Activated naive CD8-positive, alpha-beta T cell treated with anti-CD3 and anti-CD28 coated beads, Interleukin-2, amount 50 U/mL, for 16 hours (primary cell): ENCODE results near the gene FCRLA.
"Not testable (repeated sequence)": the region's sequence is repeated elsewhere in the genome, so short reads cannot be mapped to it uniquely, and the experiment has no call there.

ENCODE experiments used
- DNase-seq: peaks from one replicate; pipeline ENCODE4 v3.0.0-alpha.2; 2020; ENCODE audit warnings: low read depth, low spot score

FCRLA gene

DNA sequence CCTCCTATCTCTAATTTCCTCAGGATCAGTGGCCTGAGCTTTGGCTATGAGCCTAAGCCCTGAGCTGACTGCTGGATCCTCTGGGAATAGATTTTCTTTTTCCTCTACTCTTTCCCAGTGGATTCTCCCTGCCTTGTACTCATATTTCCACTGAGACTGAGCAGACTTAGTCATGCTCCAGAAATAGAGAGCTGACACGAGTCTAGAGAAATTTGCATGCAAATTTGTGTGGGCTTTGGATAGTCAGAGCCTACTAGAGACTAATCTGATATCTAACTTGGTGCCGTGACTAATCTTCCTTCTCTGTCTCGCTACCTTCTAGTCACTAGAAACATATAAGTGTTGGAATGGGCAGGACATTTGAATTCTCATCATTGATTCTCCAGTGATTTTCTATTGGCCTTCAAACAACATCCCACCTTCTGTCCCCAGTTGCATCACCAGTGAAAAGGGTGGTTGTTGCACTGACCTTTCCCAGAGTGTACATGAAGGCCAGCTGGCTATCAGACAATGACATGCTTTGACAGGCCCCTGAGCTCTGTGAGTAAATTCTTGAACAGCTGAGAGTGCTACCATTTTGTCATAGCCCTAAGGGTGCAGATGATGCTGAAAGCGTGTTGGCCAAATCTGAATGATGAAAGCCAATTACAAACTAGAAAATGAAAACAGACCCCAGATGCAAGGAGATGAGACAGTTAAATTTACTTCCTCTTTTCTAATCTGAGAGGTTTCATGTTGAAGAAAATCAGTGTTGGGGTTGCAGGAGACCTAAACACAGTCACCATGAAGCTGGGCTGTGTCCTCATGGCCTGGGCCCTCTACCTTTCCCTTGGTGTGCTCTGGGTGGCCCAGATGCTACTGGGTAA is at the start of gene FCRLA:
Gene FCRLA, plus strand, starts transcription at position 748 of the 866 bp plus-strand sequence. Its CDS starts 36 bp downstream, at position 784.
- no peak for DNase-seq

DNA sequence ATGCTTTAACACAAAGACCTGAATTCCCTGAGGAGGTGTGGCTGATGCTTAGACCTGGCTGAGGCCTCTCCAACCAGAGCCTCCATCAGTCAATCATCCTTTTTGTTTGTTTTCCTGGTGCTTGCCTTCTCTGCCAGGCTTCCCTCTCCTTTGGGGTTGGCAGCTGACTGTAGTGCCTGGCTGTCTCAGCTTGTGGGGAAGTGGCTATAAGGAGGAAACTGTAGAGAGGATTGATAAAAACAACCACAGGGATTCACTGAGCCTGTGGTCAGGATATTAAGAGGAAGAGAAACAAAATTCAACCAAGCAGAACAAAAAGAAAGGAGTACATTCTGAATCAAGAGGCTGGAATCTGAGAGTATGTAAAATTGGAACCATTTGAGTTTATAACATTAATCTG is 48.5 kb upstream of the FCRLA start:
- DNase-seq = not testable (repeated sequence)

DNA sequence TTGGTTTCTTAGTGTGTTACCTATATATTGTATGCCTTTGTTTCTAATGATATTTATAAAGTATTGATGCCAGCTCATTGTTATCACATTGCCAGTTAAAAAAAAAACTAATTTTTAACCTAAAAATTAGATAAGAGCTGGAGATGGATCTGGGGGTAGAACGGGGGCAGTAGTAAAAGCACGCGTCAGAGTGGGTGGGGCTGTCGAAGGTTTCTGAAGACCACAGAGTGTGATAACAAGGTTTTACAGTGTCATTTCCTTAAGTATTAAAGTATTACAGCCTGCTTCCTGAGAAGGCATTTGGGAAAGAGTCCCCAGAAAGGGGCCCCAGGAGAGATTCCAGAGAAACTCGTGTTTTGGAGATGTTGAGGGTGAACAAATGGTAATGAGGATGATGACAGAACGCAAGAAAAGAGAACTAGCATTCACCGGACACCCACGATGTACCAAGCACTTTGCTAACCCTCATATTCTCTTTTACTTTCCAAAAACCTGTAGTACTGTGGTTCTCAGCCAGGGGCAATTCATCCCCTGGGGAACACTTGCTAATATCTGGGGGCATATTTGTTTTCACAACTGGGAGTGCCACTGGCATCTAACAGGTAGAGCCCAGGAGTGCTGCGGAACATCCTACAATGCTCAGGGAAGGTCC is 45.2 kb upstream of the FCRLA start:
- not testable (repeated sequence) for DNase-seq

DNA sequence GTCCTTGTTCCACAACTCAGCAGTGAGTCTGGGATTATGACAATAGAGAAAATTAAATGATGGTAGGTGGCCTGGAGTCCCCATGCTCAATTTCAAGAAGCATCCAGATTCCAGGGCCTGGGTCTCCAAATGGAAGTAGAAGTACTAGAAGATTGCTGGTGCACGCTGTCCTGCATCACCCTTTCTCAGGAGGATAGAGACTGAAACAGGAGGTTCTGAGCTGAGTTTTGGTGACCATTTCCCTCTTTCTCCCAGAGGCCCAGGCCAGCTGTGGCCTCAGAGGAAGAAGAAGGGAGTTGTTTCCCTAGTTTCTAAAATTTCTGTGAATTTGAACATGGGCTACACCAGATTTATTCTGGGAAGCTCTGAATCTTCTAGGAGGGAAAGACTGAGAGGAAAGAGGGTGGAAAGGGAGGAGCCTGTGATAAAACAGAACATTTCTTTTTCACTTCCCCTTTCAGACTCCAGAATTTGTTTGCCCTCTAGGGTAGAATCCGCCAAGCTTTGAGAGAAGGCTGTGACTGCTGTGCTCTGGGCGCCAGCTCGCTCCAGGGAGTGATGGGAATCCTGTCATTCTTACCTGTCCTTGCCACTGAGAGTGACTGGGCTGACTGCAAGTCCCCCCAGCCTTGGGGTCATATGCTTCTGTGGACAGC is 44.2 kb upstream of the FCRLA start, which contains the start of gene FCGR2B:
Gene FCGR2B, plus strand, starts transcription at position 460 of the 656 bp plus-strand sequence. Its CDS starts 99 bp downstream, at position 559.
- not testable (repeated sequence) for DNase-seq

DNA sequence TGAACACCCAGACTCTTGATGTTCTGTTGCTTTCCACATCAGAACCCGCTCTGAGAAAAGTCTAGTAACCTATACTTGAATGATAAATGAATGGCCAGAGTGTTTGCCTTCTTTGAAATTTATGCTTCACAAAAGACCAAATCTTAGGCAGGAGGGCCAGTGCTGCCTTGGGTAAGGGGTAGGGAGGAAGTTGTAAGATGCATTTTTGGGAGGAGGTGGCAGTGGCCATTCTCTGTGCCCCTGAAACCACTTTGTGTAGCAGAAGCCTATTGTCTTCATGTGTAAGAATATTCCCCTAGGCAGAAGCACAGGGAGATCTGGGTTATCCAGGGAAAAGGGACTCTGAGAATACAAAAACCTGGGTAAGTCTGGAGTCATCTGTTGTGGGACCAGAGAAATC is 43.5 kb upstream of the FCRLA start:
- not testable (repeated sequence) for DNase-seq

DNA sequence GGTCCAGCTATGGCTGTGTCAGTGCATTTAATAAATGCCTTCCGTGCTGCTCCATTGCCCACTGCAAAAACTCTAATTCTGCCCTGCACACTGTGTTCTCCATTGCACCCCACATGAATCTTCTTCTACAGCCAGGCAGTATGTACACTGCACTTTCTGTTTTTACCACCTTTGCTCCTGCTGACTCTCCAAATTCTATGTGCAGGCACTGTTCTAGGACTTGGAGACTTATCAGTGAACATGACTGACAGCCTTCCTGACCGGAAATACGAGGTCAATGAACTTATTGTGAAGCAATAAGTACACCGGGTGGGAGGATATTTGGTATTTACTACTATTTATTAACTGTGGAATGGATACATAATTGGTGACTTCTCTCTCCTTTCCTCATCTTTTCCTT is 42.3 kb upstream of the FCRLA start:
- DNase-seq = not testable (repeated sequence)

DNA sequence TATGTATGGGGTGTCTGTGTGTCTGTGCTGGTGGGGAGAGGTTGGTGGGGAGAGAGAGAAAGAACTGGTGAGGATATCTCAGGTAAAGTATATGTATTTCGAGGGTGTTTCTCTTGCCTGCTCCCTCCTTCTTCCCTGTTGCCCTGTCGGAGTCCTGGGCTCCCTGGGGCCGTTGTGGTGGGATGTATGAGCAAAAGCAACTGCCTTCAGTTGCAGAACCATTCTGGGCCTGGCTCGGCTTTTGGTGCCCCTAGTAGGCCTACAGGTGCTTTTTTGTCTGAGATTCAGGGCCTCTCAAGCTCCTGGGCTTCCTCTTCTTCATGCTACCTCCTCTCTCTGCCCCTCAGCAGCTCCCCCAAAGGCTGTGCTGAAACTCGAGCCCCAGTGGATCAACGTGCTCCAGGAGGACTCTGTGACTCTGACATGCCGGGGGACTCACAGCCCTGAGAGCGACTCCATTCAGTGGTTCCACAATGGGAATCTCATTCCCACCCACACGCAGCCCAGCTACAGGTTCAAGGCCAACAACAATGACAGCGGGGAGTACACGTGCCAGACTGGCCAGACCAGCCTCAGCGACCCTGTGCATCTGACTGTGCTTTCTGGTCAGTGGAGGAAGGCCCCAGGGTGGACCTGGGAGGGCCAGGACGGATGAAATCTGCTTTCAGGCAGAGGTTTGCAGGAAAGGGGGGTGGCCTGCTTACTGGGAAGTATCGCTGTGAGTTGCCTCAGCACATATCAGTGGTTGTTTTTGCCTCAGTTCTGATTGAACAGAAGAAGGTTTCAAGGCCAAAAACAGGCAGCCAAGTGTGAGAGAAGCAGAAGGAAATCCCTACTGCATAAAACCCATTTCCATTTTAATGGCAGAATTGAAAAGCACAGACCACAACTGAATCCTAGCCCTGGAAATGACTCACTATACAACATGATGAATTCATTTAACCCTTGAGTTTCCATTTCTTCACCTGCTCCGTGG is 35.7 kb upstream of the FCRLA start:
- DNase-seq = not testable (repeated sequence)

DNA sequence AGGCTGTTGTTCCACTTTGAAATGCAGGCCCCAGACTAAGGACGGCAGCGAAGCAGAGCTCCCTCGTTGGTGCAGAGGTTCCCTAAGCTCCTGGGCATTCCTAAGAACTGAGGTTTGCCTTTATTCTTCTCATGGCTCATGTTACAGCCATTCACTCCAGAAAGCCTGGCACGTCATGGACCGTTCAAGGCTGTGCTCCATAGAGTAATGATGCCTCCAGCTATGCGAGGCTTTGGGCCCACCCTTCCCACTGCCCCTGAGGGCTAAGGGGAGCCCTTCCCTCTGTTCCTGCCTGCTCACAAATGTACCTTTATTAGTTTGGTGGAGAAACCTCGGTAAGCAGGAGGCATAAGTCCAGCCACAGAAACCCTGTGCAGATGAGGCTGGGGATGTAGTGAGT is 33.6 kb upstream of the FCRLA start:
- not testable (repeated sequence) for DNase-seq

- DNase-seq = not testable (repeated sequence)
Observed at GRCh38 chr1:161674447-161674846, 32.6 kb upstream of the FCRLA start.

- not testable (repeated sequence) for DNase-seq
Observed at GRCh38 chr1:161674908-161675307, 32.1 kb upstream of the FCRLA start.

GRCh38 chr1:161676441-161676840 is 30.6 kb upstream of the FCRLA start:
- DNase-seq = no peak

DNA sequence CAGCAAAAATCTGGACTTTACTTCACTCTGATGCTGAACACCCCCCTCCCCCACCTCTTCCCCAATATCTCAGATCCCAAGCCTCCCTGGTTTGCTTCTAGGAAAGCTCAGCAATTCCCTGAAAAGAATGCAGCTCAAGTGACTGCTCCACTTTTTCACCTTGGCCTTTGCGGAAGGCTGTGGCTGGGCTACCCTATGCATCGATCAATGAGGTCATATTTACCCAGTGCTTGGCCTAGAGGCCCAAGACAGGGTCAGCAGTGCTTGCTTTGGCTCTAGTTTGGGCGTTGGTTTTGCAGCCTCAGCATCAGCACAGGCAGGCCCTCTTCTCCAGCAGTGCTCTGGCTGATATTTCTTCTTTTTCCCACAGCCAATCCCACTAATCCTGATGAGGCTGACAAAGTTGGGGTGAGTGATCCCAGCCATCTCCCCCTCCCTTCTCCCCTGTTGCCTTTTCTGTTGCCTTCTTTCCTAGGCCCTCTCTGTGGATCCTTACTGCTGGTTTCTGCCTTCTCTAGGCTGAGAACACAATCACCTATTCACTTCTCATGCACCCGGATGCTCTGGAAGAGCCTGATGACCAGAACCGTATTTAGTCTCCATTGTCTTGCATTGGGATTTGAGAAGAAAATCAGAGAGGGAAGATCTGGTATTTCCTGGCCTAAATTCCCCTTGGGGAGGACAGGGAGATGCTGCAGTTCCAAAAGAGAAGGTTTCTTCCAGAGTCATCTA is 29.9 kb upstream of the FCRLA start:
- DNase-seq = no peak

DNA sequence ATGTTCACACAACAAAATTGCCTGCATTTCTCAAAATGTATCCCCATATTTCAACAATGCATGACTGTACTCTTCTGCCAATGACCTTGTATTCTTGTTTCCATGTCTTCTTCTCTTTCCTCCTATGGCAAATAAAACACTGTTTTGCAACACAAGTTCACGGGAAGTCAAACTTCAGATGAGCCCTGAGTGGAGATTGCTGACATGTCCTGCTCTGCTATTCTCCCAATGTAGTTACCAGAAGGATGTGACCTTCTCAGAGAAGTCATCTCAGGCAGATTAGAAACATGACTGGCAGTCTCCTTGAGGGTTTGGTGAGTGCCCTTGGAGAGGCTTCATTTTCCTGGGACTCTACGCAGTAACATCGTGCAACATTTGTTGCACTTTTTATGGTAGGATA is 28.5 kb upstream of the FCRLA start:
- no peak for DNase-seq

DNA sequence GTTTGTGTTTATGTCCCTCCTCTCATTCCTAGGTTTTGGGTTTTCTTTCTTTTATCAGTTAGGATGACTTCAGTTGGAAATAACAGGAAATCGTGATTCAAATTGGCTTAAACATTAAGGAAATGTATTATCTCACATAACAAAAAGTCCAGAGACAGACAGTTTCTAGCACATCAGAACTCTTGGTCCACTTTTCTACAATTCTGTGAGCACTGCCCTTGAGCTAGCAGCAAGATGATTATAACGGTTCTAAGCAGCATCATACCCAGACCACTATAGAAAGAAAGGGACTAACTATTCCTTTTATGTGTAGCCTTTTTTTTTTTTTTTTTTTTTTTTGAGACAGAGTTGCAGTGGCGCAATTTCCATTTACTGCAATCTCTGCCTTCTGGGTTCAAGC is 25.1 kb upstream of the FCRLA start:
- DNase-seq = no peak

DNA sequence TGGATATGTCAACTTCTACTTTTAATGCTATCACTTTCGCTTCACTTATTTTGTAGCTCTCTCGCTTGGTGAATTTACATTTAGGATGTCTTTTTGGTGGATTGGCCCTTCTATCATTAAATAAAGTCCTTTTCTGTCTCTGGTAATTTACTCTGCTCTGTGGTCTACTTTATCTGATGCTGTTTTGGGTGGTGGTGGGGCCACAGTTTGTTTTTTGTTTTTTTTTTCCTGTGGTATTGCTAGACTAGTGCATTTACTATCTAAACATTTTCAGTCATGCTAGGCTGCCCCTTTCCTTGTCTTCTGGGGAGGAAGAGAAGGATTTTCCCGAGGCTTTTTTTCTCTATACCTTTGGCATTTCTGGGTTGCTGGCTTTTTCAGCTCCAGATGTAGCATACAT is 18.1 kb upstream of the FCRLA start:
- DNase-seq = no peak

DNA sequence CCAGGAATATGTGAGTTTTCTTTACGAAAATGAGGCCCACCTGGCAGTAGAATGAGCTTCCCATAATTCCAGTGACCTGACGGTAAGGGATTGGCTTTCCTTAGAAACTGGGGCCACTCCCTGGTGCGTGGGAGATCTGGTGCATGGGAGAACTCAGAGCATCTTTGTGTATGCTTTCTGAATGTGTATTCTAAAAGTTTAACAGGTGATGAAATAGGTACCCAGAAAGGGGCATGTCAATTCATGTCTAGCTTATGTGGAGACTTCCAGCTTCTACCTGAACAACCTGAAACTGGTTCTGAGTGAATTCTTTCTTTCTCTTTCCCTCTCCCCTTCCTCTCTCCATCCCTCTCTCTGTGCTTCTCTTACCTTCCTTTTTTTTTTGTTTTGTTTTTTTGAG is 15.2 kb upstream of the FCRLA start:
- no peak for DNase-seq

DNA sequence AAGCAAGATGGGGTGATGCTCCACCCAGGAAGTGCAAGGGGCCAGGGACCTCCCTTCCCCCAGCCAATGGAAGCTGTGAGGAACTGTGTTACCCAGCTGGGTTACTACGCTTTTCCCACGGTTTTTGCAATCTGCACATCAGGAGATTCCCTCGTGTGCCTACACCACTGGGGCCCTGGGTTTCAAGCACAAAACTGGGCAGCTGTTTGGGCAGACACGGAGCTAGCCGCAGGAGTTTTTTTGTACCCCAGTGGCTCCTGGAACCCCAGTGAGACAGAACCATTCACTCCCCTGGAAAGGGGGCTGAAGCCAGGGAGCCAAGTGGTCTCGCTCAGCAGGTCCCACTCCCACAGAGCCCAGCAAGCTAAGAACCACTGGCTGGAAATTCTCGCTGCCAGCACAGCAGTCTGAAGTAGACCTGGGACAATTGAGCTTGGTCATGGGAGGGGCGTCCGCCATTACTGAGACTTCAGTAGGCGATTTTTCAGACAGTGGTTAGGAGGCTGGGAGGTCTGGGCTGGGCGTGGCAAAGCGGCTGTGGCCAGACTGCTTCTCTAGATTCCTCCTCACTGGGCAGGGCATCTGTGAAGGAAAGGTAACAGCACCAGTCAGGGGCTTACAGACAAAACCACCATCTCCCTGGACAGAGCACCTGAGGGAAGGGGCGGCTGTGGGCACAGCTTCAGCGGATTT is 13.9 kb upstream of the FCRLA start:
- not testable (repeated sequence) for DNase-seq

GRCh38 chr1:161698302-161698701 is 8.7 kb upstream of the FCRLA start:
- not testable (repeated sequence) for DNase-seq

- no peak for DNase-seq
Observed at GRCh38 chr1:161702250-161702649, 4.8 kb upstream of the FCRLA start.

DNA sequence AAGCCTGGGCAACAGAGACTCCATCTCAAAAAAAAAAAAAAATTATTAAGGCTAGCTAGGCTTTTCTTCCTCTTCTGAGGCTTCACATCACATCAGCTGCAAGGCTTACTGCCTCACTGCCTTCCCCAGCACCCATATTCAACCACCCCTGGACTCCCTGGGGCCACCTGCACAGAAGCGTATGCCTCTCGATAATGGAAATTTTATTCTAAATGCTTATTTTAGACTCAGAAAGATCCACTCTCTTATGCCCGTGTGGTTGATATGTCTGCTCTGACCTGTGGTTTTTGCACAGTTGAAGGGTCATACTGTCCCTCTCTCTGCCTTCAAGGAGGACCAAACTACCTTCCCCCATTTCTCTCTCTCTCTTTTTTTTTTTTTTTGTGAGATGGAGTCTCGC is 1.5 kb upstream of the FCRLA start:
- DNase-seq = no peak
